Stimulated activated CD4-positive, alpha-beta T cell treated with anti-CD3 and anti-CD28 coated beads, Interleukin-15, amount 100 ng/mL, for 48 hours (primary cell): ENCODE results near the gene DLL4.

ENCODE experiments used
- DNase-seq, 2 donors: peaks; one replicate each; pipeline ENCODE4 v3.0.0-alpha.2; 2020; ENCODE audit warnings: low read depth in 2 of 2

Gene DLL4

DNA sequence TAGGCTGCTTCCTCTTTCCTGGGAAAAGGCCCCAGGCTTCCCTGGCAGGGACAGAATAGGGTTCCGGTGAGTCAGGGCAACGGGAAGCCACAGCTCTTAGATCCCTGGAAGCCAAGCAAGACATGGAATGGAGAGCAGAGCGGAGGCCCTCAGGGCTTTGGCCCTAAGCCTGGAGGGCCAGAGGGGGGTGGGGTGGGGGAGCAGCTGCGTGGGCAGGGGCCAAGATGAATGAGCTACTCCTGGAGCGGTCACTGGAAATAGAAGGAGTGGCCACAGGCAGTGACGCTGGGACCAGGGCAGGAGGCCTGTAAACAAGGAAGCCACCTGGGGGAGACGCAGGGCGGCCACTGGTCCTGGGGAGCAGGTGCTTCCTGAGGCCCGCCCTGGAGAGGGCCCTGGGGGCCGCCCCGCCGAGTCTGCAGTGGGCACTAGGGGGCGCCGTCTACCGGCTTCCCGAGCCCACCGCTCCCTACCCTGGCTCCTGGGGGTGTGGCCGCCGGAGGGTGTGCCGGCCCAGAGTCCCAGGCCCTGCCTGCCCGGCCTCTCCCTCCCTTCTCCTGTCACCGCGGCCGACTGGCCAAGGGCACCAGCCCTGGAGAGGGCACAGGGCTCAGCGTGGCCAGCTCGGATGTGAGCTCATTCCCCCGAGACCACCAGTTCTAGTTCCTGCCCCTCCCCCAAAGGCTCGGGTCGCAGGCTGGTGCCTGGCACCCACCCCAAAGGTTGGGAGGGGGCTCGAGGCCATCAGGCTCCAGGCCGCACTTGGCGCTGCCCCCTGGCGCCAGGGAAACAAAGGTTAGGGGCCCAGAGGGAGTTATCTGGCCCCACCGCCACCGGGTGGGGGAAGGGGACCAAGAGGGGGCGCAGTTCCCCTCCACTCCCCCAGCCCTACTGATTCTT lies 22.8 kb upstream of the DLL4 start:
- peak; percentile 53 to 80 for DNase-seq

DNA sequence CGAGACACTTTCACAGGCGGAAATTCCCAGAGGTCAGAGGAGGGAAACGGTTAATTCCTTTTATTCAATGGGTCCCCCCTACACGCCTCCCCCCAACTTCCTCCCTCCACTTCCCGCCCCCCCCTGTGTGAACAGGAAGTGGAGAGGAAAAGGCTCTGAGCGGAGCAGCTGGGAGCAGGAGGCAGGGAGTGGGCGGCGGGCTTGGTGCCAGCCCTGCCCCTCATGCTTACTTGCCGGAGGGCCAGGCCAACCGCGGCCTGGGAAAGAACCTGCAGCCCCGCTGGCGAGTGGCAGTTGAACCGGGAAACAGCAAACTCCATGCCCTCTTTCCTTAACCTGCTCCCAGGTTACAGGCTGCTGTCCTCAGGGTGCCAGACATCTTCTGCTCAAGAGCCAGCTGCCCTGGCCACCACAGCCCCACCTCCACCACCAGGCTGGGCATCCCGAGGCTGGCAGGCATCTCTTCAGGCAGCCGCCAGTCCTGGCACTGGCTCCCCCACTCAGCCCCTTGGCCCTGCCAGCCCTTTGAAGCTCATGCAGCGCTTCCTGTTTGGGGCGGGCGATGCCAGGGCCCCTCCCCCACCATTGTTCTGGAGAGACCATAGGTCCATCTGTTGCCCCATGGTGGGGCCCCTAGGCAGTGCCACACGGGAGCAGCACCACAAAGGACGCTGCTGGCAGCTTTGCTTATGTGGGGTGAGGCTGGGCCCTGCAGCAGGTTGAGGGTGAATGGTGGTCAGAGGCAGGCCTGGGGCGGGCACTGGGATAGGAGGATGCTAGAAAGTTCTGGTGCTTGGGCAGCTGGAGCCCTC lies 21.9 kb upstream of the DLL4 start:
- DNase-seq, result peak in 1 of 2 donors; percentile 43

DNA sequence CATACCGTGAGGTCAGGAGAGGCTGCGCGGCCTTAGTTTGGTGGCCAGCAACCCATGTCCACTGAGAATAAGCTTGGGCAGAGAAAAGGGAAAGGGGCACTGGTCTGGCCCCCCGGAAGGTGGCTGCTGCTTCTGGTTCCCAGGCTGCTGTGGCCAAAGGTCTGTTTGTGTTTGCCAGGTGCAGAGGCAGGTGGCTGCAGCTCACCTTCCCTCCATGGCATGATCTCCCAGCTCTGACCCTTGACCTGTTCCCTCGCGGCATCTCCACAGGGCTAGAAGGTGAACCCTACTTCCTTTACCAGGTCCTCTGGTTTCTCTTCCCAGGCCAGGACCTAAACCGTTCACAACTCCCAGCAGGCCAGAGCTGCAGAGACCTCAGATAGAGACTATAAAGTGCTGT lies 21.0 kb upstream of the DLL4 start:
- DNase-seq, result no peak

- no peak for DNase-seq
These were observed 19.2 kb upstream of the DLL4 start for GRCh38 chr15:40909662-40910630.

- no peak for DNase-seq
These were observed 18.0 kb upstream of the DLL4 start for GRCh38 chr15:40911141-40911540.

GRCh38 chr15:40911693-40912092 lies 17.4 kb upstream of the DLL4 start:
- no peak for DNase-seq

DNA sequence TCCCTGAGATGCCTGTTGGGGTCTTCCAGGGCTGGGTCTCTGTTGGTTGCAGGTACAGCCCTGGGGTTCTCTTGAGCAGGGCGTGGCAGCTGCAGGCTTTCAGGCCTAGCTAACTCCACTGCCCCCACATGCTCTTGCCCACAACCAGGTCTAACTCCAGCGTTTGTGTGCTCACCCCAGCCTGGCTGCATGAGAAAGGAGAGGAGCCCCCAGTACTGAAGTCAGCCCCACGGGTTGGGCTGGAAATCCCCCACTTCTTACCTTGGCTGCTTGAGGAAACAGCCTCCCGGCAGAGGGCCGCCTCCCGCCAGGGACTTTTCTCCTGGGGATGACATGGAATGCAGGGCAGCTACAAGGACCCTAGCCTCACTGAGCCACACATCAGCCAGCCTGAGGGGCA lies 16.7 kb upstream of the DLL4 start:
- no peak for DNase-seq

DNA sequence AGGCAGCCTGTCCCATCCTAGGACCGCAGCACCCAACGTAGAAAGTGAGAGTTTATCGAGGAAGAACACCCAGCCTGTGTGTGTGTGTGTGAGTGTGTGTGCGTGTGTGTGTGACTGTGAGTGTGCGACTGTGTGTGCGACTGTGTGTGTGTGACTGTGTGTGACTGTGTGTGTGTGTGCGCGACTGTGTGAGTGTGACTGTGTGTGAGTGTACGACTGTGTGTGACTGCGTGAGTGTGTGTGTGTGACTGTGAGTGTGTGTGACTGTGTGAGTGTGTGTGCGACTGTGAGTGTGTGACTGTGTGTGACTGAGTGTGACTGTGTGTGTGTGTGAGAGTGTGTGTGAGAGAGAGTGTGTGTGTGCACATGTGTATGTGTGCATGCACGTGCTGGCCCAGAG lies 15.1 kb upstream of the DLL4 start:
- no peak for DNase-seq

- no peak for DNase-seq
These were observed 14.7 kb upstream of the DLL4 start for GRCh38 chr15:40914486-40914885.

- DNase-seq, result no peak
These were observed 14.0 kb upstream of the DLL4 start for GRCh38 chr15:40915116-40915661.

GRCh38 chr15:40915679-40916078 lies 13.5 kb upstream of the DLL4 start:
- no peak for DNase-seq

GRCh38 chr15:40917585-40917984 lies 11.6 kb upstream of the DLL4 start:
- DNase-seq, result no peak

DNA sequence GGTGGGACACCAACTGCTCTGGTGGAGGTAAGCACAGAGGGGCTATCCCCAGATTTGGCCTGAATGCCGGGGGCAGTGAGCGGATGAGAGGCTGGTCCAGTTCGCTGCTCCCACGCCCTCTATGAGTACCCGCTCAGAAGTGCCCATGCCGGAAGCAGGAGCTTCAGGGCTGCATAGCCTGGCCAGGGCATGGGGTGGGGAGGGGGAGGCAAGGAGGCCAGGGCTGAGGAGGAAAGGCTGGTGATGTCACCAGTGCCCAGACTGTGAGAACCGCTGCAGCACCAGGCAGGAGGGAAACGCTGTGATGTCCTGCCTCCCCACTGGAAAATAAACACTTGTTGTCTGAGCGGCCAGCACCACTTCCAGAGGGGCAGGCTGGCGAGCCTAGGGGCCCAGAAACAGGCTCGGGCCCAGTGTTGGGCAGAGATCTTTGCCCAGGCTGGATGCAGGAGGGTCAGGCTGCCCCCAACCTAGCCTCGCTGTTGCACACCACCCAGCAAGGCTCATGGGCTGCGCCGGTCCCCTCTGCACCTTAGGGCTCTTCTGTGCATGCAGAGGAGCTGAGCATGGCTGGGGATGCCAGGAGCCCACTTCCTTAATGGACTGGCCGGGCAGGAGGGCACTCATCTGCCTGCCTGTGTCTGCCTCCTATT lies 10.9 kb upstream of the DLL4 start:
- no peak for DNase-seq

DNA sequence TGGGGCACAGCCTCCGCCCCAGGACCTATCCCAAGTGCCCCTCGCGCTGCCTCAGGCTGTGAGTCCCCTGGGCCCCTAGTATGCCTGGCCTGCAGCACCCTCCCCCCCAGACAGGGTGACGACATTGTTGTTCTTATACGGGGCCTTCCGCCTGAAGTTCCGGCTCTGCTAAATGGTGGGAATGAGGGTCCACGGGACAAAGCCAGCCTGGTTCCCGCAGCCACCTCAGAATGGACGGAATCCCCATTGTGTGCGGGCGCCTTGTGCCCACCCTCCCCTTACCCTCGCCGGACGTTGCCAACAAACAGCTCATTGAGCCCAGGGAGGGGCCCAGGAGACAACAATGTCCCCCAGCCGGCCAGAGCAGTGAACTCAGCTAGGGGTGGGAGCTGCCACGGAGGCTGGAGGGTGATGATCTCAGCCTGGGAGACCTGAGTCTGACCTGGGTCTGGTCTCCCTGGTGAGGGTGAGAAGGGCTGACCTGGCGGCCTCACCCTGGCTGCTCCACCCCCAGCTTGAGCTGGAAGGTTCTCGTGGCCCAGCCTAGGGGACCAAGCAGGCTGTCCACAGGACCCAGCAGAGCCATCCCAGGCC lies 10.2 kb upstream of the DLL4 start:
- no peak for DNase-seq

DNA sequence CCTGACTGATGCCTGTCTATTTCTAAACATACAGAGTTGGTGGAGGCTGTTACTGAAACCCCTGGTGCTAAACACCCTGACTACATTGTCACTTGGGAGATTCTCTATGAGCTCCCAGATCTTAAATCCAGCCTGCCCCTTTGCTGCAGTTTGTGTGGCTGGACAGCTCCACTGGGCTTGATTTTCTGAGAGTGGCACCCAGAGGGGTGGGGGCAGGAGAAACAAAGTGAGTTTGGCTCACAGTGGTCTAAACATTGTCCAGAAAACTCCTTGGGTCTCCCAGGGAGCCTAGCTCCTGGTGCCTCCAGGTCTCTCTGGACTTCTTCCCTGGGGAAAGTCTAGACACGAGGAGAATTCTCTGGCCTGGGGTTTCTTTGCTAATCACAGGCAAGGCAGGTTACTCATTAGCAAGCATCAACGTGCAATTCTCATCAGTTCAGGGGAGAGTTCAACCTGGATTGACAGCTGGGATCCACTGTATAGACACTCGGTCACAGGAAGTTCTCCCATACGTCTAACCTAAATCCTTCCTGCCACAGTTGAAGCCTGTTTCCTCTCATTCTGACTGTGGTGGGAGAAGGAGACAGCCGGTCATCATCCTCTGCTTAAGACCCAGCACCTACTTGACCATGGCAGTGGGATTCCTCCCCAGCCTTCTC lies 7.1 kb upstream of the DLL4 start:
- no peak for DNase-seq

DNA sequence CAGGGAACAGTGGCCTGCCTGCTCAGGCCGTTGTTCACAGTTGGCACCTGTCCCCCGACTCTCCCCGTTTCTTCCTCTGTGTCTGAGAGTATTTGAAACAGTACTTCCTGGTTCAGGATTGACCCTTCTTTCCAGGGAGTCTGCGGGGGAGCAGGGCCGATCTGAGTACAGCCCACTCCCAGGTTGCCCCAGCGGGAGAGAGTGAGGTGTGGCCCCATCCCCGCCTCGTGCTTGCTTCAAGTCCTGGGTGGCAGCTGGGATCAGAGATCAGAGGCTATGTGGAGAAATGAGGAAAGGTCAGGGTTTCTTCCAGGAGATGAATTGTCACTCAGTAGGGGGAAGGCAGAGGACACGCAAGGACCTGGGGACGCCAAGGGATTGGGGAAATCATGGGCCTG lies 6.5 kb upstream of the DLL4 start:
- no peak for DNase-seq

- DNase-seq, result no peak
These were observed 5.6 kb upstream of the DLL4 start for GRCh38 chr15:40923551-40923950.

DNA sequence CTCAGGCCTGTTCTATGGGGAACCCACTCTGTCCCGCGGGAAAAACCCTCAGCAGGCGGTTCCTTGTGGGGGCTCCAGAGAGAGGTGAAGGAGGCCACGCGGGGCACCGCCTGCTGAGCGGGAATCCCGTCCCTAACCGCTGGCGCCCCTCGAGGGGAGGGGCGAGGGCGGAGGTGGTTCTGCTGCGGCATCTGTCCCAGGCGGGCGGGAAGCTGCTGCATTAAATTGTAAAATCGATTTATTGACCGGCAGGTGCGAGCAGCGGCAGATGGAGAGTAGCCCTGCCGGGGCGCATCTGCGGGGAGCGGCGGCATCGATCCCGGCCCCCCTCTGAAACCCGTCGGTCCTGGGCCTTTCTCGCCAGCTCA lies 3.7 kb upstream of the DLL4 start:
- no peak for DNase-seq

DNA sequence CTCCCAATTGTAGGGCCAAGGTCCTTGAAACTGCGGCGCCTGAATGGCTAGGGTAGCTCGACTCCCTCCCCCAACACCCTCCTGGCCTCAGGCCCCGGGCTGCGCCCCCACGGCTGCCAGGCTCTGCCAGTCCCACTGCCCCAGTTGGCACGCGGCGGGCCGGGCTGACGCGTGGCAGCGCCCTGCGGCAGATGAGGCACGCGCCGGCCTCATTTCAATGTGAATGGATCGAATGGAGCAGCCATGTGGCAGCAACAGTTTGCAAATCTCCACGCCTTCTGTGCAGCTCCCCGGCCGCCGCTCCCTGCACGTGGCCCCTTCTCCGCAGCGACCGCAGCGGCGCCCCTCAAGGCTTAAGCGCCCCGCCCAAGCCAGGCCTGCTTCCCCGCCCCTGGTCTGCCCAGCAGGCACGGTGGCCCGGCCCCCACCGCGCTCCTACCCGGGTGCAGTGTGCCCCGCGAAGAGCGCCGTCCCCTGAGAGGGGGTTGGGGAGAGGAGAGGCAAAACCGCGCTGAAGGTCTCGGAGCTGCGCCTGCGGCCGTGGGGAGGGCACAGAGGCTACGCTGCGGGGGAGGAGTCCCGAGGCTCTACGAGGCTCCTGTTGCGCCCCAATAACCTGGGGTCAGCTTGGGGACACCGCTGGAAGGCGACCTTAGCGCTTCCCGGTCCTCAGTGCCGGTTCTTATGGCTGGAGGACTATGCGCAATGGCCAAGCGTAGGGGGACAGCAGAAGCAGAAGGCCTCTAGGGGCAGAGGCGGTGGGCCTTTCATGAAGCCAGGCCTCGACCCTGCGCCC lies 3.1 kb upstream of the DLL4 start:
- no peak for DNase-seq
